Activated naive CD4-positive, alpha-beta T cell (primary cell): ENCODE measurements around the gene HMCN1.
"Not testable (repeated sequence)": the region's sequence is repeated elsewhere in the genome, so short reads cannot be mapped to it uniquely, and the experiment has no call there.

Source experiments
- DNase-seq, 4 experiments: peaks; one replicate each; lab custom pipeline; 2025; lab: John Stamatoyannopoulos, UW

Gene HMCN1

DNA sequence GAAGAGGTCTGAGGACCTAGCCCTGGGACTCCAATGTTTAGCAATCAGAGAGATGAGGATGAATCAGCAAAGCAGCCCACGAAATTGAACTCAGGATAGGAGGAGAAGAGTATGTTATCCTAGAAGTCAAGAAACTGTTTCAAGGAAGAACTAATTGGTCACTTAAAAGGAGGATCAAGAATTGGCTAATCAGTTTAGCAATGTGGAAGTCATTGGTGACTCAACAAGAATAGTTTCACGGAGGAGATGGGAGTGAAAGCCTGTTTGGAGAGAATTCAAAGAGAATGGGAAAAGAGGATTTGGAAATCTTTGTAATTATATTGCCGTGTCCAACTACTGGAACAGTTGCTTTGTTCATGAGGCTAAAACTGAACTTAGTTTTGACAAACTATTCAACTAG is 7.4 kb downstream of the HMCN1 start:
- DNase-seq, result no peak

DNA sequence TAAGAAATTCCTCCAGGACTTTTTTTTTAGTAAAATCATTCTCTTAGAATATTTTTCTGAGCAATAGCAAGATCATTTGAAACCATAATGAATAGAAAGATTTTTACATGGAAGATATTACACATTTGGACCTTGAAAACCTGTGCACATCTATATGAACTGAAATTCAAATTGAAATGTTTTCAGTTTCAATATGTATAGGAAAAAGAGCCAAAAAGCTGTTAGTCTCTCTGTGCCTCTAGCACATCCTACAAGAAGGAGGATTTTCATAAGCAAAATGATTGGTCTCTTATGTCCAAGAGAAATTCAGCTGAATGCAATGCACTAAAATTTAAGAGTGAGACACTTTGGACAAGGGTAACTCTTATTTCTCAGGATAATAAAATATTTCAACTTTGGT is 8.2 kb downstream of the HMCN1 start:
- DNase-seq, result no peak

DNA sequence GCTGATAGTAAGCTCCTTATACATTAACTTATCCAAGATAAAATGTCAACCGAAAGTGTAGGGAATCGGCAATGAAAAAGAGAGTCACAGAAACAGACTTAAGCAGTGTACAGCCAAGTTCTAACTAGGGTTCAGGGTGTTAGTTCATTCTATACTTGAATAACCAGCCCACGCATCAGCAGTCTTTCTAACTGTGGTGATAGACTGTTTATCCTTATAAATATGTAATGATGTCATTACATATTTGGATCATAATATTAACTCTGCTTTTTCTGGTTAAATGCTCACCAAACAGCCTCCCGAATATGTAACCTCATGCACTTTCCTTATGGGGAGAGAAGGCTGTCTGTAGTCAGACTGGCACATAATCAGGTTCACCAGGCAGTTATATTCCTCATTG is 11.0 kb downstream of the HMCN1 start:
- no peak for DNase-seq

DNA sequence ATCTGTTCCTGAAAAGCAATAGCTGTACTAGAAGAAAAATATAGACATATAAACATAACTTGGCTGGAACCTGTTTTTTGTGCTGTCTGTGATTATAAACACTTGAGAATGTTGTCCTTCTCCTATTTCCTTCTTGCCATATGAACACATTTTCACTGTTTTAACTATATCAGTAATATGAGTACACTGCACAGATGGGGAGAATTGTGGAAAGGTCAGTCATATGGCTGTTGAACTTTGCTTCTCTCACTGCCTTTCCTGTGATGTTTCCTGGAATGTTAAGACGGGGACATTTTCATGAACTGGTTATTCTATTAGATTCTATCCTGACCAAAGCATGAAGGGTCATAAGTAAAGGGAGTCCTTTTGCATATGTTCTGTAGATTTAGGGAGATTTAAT is 24.9 kb downstream of the HMCN1 start:
- no peak for DNase-seq

DNA sequence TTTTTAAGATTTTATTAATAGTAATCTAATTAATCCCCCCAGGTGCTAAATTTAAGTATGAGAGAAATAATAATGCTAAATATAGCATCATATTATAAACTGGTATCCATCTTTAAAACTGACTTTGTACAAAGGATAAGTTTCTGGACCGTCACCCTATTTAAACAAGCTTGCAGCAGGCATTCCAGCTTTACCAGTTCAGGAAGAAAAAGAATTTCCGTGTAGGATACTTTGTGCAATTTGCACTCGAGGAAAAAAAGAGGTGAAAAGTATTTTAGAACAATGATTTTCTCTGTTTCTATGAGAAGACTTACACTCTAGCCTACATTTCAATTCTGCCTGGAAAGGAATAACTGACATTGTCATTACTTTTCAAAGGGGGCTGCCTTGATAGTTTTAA is 27.6 kb downstream of the HMCN1 start:
- no peak for DNase-seq

DNA sequence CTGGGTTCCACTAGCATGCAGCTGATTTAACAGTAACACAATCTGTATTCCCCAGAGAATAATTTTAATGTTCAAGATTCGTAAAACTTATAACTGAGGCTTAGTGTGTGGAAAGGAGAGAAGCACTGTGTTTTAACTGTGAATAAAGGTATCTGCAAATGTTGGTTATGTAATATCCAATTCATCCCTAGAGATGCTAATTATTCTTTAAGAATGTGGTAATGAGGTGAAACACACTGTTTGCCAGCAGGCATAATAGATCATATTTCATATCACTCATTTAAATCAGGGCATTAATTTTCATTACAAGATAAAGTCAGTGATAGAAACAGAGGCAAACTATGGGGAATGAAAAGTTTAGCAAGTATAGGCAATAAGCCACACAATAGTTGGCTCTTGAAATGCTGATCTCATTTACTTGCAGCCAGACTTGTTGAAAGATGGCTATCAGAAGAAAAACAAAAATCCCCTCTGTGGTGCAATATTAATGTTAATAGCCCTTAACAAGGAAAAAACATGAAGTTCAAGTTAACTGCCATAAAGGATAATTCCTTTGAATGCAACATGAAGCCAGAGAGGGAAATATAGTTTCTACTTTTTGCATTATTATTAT is 33.4 kb downstream of the HMCN1 start:
- no peak for DNase-seq

DNA sequence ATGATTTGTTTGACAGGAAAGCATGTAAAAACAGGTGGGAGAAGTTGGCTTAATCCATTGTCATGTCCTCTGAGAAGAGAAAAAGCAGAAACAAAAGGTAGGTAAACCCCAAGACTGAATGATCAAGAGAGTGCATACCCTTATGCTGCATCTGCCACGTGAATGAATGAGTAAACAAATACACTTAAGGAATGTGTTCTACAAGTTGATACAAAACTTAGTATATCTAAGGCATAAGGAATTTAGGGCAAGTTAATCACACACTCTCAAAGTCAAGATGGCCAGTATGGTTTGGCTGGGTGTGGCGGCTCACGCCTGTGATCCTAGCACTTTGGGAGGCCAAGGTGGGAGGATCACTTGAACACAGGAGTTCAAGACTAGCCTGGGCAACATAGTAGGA is 34.2 kb downstream of the HMCN1 start:
- no peak for DNase-seq

DNA sequence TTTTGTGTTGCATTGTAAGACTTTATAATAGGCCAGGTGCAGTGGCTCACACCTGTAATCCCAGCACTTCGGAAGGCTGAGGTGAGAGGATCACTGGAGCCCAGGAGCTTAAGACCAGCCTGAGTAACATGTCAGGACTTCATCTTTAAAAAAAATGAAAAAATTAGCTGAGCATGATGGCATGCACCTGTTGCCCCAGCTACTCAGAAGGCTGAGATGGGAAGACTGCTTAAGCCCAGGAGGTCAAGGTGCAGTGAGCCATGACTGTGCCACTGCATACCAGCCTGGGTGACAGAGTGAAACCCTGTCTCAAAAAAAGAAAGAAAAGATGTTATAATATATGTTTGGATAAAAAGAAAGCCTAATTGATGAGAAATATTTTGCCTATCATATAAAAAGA is 34.9 kb downstream of the HMCN1 start:
- no peak for DNase-seq

DNA sequence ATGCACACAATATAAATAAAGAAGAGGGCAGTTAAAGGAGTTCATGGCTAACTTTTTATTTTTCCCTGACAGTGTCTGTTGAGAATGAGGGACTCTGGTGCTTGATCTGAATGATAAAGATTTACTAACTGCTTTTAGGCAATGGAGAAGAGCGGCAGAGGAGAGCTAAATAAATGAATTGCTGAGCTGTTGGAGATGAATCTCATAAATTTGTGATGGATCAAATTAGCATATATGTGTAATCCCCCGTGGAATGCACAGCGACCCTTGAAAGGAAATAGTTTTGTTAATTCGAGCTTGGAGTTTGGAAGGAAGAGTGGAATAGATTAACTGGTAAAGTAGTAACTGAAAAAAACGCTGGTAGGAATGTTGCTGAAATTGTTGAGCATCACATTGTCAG is 40.2 kb downstream of the HMCN1 start:
- DNase-seq, result no peak

DNA sequence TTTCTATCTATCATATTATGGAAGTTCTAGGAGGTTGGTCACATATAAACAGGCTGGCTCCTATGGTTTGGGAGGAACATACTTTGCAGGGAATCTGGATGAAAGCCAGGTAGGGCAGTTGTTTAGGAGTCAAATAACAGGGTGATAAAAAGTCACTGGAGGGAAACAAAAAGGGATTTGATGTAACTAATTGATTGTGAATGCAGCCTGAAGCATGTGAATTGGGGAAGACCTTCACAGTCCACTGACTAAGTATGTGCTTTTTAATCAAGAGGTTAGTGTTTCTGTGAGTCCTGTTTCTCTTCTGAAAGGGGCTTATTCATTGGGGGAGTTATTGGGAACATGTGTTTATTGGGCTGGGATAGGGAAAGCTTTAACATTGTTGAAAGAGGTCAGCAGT is 41.3 kb downstream of the HMCN1 start:
- DNase-seq, result no peak

DNA sequence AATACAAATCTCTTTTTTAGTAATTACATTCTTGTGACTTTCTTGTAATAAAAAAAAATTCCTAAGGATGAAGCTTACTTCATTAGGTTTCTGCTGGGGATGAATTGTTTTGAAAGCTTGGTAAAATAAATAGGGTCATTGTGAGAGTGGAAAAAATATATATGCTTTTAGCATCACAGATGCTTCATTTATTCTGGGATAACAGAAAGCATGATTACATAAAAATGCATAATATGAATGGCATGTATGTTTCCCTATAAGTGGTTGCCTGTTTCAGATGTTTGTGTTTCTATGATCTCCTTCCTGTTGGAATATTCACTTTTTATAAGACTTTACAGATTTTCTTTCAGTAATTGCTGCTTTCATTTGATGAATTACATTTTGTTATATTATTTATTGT is 42.3 kb downstream of the HMCN1 start:
- no peak for DNase-seq

DNA sequence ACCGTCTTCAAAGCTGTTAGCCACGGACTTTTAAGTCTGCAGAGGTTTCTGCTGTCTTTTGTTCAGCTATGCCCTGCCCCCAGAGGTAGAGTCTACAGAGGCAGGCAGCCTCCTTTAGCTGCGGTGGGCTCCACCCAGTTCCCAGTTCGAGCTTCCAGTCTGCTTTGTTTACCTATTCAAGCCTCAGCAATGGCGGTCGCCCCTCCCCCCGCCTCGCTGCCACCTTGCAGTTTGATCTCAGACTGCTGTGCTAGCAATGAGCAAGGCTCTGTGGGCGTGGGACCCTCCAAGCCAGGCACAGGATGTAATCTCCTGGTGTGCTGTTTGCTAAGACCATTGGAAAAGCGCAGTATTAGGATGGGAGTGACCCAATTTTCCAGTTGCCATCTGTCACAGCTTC is 49.7 kb downstream of the HMCN1 start:
- DNase-seq, result not testable (repeated sequence)

DNA sequence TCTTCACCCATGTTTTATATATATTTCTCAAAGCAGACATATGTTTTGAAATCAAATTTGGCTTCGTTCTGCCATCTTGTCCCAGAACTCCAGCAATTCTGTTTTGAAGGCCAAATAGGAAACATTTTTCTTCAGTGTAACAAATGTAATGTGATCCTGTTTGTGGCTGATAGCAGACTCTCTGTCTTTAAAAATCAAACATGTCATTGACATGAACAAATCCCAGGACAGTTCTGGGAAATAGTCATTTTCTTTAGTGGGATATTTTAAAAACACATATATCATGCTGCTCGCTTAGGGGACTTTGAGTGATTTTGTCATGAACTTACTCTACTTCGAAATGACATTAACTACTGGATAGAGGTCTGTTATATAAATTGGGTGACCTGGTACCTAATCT is 51.4 kb downstream of the HMCN1 start:
- no peak for DNase-seq

DNA sequence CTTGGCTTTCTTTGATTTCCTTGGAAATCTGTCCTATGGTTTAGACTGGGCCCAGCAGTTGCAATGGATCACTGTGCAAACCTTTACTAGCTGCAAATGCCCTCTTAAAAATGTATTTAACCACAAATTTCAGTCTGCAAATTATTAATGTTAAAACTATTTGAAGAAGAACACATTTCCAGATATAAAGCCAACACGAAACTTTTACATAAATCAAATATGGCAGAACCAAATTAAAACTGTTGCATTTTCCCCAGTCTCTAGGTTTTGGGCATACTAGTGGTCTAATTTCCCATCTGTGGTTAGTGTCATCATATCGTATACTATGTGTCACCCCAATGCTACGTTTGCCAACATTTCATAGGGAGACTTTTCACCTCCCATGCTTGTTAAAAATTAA is 52.3 kb downstream of the HMCN1 start:
- DNase-seq, result no peak

DNA sequence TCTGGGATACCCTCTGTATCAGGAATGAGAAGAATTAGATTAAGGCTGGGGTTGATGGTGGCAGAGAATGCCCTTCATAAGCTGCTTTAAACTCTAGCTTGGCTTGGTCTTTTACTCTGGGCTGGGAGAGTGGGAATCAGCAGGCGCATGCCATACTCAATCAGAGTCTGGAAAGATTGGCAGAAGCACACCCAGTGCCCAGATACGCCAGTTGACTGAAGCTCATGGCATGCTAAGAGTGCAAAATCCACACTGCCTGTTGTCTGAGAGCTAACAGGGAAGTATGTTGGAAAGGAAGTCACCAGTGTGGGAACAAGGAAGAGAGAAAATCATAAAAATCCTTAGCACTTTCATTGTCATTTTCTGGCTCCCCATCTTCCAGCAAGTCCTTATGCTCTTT is 53.0 kb downstream of the HMCN1 start:
- DNase-seq, result no peak

DNA sequence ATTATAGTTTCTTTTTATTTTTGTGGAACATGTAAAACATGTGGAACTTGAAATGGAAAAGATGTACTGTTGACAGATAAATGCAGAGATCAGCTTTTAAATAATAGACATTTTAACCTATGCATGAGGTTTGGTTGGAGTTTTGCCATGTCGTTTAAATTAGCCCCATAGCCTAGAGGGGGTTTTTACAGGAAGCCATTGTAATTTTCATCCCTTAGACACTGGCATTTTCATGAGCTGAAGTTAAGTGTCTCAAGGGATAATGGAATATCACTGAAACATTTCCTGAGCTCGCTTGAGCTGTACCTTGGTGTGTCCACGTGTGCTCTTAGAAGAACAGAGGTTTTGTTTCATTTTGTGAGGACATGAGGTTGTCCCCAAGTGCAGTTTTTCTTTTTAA is 54.2 kb downstream of the HMCN1 start:
- no peak for DNase-seq

DNA sequence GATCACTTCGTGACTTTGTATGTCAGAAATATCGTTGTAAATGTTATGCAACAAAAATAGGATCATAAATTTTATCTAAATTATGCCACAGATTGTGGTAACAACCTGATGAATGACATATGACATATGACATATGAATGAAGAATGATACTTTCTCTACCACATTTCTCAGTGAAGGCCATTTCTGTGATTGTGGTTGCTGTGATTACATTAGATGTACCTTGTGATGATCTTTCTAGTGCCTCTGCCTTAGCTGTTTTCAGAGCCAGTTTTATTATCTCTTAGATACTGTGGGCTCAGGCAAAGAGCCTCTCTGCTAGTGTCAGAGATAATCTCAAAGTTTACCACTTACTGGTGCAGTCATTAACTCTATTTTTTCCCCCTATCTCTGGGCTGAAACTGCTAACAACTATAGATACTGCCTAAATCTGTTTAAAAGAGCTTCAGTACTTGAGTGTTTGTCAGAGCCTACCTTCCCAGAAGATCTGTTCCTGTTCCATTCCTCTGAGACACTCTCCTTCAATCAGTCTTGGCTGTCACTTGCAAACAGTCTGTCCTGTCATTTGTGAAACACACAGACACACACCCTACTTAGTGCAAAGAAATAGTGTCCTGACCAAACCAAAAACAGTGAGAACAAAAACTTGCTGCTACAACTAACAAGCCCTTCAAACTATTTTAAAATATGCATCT is 55.5 kb downstream of the HMCN1 start:
- DNase-seq, result no peak

DNA sequence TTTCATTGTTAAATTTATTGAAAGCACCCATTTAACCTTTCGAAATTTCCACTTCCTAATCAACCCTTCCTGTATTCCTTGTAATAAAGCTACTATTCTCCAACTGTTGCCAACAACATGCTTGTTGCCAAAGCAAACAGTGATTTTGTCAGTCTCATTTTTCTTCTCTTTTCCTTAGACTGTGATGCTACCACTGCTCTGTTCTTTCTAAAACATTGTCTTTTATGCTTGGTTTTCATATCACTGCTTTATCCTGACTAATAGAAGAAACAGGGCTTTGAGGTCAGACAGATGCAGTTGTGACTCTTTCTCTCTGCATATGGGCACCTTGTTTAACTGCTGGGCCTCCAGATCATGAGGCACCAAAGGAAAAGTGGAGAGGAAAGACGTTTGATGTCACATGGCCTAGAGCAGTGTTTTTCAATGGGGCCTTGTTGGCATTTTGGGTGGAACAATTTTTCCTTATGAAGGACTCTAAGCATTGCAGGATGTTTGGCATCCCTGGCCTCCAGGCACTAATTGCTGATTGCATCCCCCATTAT is 56.1 kb downstream of the HMCN1 start:
- no peak for DNase-seq

DNA sequence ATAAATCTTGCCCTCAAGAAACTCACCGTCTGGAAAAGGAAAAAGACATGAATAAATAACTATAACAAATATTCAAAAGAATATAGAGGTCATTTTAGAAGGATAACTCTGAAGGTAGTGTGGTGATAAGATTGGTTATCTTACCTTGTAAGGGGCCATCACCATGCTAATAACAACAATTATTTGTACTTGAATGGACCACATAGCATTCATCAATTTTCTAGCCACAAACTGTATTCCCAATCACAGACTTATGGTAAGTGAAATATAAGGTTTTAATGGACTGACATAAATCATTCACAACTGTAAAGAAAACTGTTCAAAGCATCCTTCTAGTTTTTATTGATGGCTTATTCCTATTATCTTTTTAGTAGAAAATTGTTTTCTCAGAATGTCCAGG is 57.8 kb downstream of the HMCN1 start:
- no peak for DNase-seq

DNA sequence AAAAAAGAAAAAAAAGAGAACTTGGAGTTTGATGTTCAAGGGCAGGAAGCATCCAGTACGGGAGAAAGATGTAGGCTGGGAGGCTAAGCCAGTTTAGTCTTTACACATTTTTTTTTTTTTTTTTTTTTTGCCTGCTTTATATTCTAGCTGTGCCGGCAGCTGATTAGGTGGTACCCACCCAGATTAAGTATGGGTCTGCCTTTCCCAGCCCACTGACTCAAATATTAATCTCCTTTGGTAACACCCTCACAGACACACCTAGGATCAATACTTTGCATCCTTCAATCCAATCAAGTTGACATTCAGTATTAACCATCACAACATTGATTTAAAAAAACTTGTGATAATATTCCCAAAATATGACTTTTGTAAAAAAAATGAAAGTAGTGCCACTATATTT is 60.3 kb downstream of the HMCN1 start:
- DNase-seq, result not testable (repeated sequence)

DNA sequence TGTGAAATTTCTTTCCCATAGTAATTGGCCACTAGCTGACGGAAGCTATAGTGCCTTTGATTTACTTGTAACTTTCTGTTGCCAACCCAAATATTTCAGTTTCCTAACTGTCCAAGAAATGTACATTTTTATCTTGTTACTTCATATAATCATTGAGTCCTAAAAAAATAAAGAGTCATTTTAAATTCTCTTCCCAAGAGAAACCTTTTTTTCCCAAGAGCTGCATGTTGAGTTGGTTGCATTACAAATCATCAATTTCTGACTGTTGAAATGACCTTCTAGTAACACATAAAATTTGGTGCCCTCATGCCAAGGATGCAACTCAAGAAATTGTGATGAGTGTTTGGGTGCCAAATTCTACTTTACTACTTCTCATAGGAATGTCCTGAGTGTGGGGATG is 61.0 kb downstream of the HMCN1 start:
- DNase-seq, result no peak

DNA sequence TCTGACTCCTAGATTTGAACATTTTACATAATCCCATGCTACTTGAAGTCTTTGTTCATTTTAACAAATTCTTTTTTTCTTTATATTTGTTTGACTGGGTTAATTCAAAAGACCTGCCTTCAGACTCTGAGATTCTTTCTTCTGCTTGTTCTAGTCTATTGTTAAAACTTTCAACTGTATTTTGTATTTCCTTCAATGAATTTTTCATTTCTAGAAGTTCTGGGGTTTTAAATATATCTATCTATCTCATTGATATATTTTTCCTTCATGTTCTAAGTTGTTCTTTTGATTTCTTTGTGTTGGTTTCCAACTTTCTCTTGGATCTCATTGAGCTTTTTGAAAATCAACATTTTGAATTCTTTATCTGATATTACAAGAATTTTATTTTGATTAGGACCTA is 64.3 kb downstream of the HMCN1 start:
- DNase-seq, result no peak

DNA sequence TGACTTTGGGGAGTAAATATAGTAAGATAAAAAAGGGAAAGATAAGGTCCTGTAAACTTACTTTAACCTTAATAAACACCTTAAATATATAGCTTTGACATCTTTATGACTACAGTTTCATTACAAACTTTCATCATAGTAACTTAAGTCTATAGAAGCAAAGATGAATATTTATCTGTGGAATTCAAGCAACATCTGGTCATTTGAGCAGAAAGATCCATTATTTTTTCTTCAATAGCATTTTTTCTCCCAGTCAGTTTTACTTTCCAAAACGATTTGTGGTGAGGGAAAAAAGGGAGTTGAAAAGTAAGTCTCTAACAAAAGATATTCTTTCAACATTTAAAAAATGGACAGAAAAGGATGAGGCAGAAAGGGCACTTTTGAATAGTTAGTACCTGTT is 69.0 kb downstream of the HMCN1 start:
- no peak for DNase-seq

DNA sequence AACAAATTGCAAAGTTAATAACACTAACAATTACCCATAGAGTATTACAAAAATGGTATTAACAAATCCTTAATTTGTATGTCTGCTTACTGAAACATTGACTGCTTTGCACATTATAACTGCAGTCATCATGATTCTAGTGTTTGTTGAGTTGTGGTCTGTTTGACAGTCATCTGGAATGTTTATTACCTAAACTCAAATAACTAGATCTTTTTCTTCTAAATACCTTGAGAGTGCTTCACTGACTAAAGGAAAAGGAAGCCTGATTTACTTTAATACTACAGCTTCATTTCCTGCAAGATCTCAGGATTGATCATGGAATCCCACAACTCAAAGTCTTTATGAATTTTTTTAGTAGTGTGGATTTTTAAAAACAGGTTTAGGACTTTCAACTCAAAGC is 70.0 kb downstream of the HMCN1 start:
- DNase-seq, result no peak
